ENCODE measurements around the gene PLXNC1.

DNA sequence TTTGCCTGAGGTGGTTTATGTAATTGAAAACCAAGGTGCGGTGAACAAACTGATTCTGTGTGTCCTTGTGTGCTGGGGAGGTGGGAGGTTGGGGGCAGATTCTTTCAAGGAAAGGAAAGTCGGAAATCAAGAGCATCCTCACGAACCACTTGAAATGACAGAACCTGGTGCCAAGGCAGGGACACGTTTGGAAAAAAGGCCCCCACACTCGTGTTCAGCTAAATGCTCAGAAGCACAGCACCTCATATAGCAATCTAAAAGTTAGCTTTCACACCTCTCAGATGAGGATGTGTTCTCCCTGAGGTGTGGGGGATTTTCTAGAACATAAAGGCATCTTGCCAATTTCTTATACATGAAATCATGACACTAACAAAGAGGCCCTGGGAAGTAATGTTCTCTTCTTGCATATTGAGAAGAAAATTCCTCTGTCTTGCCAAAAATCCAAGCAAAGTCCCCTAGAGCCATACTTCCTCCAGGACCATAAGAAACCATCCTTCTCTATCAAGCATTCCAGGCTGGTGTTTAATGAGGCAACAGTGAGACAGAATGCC lies 119.6 kb downstream of the PLXNC1 start:
- TF ChIP-seq MAX (IDR thresholded peaks at IDR 0.05; ENCODE audit: low read depth) (no peak), CTCF (IDR thresholded peaks at IDR 0.05) (no peak), CHD2 (IDR thresholded peaks at IDR 0.05; ENCODE audit: low read length, partially characterized antibody) (no peak), TCF12 (IDR thresholded peaks at IDR 0.05) (no peak), RFX5 (IDR thresholded peaks at IDR 0.05; ENCODE audit: low read length) (no peak), GABPA (IDR thresholded peaks at IDR 0.05; ENCODE audit: low read depth) (no peak), EZH2phosphoT487 (IDR thresholded peaks at IDR 0.05; ENCODE audit: borderline replicate concordance, low read depth) (no peak), EP300 (IDR thresholded peaks at IDR 0.05; ENCODE audit: borderline replicate concordance in 1 of 2, low read depth in 1 of 2, low read length in 1 of 2) (no peak), MXI1 (IDR thresholded peaks at IDR 0.05; ENCODE audit: low read depth, low read length) (no peak), USF1 (IDR thresholded peaks at IDR 0.05; ENCODE audit: borderline replicate concordance, low read depth) (no peak)

Data from SK-N-SH (cell line).